HG03342 (cell line): Measurements from ENCODE around the gene ITPR3.

Experiments used
- ATAC-seq: cut with Tn5 transposase; IDR thresholded peaks from one replicate; pipeline ENCODE4 v1.9.1; 2021; ENCODE audit warnings: mild to moderate bottlenecking, moderate library complexity; ENCODE audit not compliant: unreplicated experiment

ITPR3 gene

GRCh38 chr6:33695451-33695887 is 74.3 kb downstream of the ITPR3 start:
- no peak for ATAC-seq

- no peak for ATAC-seq
Measured at GRCh38 chr6:33696076-33696475, 75.0 kb downstream of the ITPR3 start.

- no peak for ATAC-seq
Measured at GRCh38 chr6:33696548-33697518, 75.7 kb downstream of the ITPR3 start.

DNA sequence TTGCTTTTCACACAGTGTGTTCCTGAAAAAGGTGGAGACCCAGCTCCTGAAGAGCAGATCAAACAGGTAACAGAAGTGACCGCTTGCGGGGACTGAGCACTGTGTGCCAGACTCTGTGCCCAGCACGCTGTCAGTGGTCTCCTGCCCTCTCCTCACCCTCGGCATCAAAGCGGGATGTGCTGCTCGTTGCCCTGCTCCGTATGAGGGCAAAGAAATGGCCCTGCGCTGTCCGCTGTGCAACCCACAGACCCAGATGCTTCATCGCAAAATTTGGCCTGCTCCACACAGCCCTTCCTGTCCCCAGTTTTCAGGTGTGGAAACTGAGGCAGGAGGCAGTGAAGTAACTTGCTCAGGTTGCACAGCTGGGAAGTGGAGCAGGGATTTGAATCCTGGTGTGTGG is 76.7 kb downstream of the ITPR3 start:
- ATAC-seq: no peak

DNA sequence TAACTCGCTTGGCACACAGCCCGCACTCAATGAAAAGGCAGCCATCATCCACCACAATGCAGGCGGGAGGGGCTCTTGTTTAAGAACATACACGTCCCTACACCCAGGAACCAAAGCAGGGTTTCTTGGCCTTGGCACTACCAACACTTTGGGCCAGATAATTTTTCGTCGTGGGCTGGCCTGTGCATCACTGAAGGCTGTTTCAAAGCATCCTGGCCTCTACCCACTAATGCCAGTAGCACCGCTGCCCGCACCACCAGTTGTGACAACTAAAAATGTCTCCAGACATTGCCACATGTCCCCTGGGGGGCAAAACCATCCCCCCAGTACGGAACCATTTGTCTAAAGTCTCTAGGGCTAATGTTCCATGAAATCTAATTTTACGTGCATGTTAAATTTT is 77.4 kb downstream of the ITPR3 start:
- no peak for ATAC-seq

DNA sequence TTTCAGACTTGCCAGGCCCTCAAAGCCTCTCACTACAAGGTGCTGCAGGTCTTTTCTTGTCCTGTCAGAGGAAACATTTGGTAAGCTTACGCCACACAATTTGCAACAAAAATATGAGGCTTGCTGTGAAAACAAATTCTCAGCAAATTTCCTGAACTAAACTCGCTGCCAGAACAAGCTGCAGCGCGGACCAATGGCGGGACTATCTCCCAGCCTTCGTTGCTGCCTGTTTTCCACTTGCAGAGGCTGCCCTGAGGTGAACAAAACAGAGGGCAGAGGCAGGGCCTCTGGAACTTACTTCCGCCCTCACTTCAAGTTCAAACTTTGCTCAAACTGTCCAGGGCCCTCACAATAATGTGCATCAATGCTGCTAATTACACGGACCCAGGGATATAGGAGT is 78.0 kb downstream of the ITPR3 start:
- ATAC-seq: no peak

DNA sequence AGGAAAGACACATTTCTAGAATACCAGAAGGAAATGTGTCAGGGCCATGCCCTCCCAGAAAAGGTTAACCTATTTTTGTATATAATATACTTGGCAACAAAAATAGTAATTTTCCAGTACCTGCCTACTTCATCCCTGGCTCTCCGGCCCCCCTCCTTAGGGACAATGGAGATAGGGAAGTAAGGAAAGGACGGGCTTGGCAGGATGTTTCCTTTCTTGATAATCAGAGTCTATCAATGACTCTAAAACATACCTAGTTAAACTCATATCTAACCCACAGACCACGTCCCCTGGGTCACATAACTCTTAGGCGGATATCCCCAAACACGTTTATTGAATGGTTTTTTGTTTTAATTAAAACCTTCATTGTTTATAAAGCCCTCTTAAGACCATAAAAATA is 78.6 kb downstream of the ITPR3 start:
- no peak for ATAC-seq

GRCh38 chr6:33700391-33701050 is 79.4 kb downstream of the ITPR3 start:
- peak; percentile 70 for ATAC-seq

- no peak for ATAC-seq
Measured at GRCh38 chr6:33702345-33702977, 81.3 kb downstream of the ITPR3 start.

DNA sequence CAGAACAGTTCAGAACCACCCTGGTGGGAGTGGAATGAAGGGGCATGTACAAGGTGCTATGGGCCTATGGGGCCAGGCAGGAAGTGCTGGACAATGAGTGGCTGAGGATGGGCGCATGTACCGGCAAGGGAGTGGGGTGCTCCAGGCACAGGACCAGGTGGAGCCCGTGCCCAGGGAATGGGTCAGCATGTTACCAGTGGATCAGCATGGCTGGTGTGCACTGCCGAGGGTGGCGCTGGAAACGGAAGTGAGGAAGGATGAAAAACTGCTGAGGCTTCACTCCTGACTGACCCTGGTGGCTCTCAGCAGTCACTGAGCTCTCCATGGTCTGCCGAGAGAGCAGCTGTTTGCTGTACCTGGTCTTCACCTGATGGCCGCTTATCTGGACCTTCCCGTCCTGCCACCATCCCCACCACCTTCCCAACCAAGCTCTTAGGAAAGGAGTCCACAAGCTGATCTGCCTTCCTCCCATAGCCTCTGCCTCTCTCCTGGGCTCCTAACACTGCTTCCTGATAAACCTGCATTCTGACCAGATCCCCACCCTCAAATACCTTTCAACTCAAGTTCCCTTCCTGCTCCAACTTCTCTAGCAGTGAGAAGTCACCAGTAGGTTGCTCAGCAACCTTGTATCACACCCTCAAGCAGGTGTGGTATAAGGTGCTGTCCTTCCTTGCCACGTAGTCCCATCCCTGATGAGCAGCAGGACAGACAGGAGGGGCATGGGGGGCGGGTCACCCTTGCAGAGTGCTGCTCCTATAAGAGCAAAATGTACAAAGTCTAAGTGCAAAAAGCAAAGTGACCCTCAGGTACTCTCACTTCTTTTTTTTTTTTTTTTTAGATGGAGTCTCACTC is 83.3 kb downstream of the ITPR3 start:
- no peak for ATAC-seq

DNA sequence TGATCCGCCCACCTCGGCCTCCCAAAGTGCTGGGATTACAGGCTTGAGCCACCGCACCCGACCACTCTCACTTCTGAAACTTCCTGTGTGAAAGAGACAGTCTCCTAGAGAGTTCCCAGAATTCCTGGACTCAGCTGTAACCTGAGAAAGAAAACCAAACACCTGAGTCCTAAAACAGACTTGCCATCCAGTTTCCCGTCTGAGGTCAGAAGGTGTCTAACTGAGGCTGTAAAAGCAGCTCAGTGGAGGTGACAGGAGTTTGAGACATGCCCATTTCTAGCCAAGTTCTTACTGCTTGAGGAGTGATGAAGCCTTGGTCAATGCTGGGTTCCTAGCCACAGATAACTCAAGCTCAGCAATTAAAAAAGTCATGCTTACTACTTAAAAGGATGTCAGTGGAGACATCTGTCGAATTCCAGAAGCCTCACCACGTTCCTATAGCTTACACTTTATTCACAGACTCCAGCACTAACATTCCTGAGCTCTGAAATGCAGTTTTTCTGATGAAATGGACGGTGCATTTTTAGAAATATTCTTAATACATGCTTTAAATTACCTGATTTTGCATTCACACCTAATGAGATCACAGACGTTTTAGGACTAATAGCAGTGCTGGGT is 84.3 kb downstream of the ITPR3 start:
- no peak for ATAC-seq

GRCh38 chr6:33705955-33706725 is 85.0 kb downstream of the ITPR3 start:
- no peak for ATAC-seq

DNA sequence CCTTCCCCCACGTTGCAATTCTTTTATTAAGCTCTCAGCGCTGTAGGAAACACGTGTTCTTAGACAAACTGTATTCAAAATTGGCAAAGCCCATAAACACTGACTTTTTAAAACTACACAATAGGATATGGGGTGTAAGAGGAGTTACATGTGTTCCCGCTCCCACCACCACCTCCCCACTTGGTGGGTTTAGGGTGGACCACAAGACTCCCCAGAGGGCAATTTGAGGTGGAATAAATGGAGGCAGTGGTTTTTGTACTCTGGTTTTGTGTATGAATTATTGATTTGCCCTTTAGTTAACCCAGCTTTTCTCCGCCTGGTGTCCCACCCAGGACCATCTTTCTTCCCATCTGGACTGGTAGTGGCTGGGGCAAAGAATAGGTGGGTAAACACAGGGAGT is 86.6 kb downstream of the ITPR3 start:
- ATAC-seq: no peak

DNA sequence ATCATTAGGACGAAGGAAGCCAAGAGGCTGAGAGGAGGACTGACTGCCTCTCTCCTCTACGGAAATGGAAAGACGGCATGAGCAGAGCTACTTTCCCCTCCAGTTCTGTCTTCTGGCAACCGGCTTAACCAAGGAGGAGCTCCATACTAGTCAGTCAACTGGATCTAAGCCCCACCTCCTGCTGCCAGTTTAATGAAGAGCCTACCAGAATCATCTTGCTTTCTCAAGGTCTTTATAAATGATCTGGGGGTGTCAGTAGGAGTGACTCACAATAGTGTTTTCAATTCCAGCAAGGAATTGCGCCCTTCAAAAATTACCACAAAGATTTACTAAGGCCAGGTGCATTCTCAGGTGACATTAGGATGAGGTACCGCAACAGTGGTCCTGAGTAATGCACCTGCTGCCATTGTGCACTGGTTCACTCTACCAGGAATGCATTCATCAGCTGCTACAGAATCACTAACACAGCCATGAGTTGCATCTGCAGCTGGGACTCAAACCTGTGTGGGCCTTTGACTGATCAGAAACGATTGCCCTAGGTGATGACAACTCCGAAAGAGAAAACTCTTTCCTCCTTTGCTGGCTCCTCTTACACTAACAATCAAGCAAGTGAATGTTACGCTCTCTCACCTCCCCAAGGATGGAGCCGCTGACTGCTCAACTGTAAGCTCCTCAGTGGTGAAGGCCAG is 87.5 kb downstream of the ITPR3 start:
- no peak for ATAC-seq

DNA sequence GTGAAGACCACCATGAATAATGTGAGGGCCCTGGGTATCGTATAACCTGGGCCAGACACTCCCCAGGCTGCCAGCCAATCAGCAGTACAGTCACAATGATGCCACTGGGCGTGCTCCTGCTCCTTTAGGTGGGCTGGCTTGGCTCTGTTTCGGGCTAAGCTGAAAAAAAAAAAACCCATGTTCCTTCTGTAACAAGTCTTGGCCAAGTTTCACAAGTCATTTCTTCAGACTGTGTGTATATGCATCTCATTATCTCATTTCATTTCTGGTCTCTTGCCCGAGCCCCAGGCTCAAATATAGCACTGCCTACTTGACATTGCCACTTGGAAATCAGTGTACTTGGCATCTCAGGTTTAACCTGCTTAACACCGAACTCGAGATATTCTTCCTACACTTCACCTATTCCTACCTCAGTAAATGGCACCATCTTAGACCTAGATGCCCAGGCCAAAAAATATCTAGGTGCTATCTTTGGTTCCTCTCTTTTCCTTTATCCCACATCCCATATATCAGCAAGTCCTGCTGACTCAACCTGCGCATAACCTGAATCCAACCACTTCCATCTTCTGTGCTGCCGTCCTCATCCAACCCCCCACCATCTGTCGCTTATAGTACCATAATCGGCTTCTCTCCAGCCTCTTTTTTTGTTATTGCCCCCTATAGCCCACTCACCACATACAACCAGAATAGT is 88.6 kb downstream of the ITPR3 start:
- no peak for ATAC-seq

GRCh38 chr6:33710296-33711121 is 89.4 kb downstream of the ITPR3 start:
- no peak for ATAC-seq
